ENCODE measurements around the gene NLE1.

Gene NLE1

GRCh38 chr17:35144840-35145239 is 2.7 kb upstream of the NLE1 start:
- H3K27ac ChIP-seq (ENCODE audit: low read length): no peak overlapping the region
- no peaks in the 10 kb centered on the region for H3K36me3 ChIP-seq (ENCODE audit: control insufficient read depth in 1 of 2, insufficient read depth in 2 of 2, low read length in 2 of 2)
- H3K27me3 ChIP-seq (ENCODE audit: low read depth, low read length): no peaks in the 10 kb centered on the region
- H3K4me3 ChIP-seq (ENCODE audit: low read depth in 1 of 2, low read length in 2 of 2): no peak overlapping the region
- H3K9me3 ChIP-seq (ENCODE audit: control insufficient read depth in 1 of 2, low read length in 2 of 2): no peaks in the 10 kb centered on the region
- H3K4me1 ChIP-seq (ENCODE audit: control insufficient read depth in 1 of 2, insufficient read depth in 2 of 2, low read length in 2 of 2): peaks cover 0 to 8% of the 10 kb centered on the region in 2 donors

GRCh38 chr17:35142467-35142796 is 329 bp upstream of the NLE1 start:
- H3K27ac ChIP-seq (ENCODE audit: low read length): no peak overlapping the region
- peaks cover 0 to 8% of the 10 kb centered on the region in 2 donors for H3K4me1 ChIP-seq (ENCODE audit: control insufficient read depth in 1 of 2, insufficient read depth in 2 of 2, low read length in 2 of 2)
- no peaks in the 10 kb centered on the region for H3K27me3 ChIP-seq (ENCODE audit: low read depth, low read length)
- H3K9me3 ChIP-seq (ENCODE audit: control insufficient read depth in 1 of 2, low read length in 2 of 2): no peaks in the 10 kb centered on the region
- peaks cover 6 to 16% of the 10 kb centered on the region in 2 donors for H3K36me3 ChIP-seq (ENCODE audit: control insufficient read depth in 1 of 2, insufficient read depth in 2 of 2, low read length in 2 of 2)
- H3K4me3 ChIP-seq (ENCODE audit: low read depth in 1 of 2, low read length in 2 of 2): peak overlapping the region; percentile 86 to 87

GRCh38 chr17:35138218-35138617 is 3.9 kb downstream of the NLE1 start:
- no peaks in the 10 kb centered on the region for H3K9me3 ChIP-seq (ENCODE audit: control insufficient read depth in 1 of 2, low read length in 2 of 2)
- H3K27ac ChIP-seq (ENCODE audit: low read length): no peak overlapping the region
- H3K27me3 ChIP-seq (ENCODE audit: low read depth, low read length): no peaks in the 10 kb centered on the region
- H3K36me3 ChIP-seq (ENCODE audit: control insufficient read depth in 1 of 2, insufficient read depth in 2 of 2, low read length in 2 of 2): peaks cover 43 to 56% of the 10 kb centered on the region in 2 donors
- H3K4me1 ChIP-seq (ENCODE audit: control insufficient read depth in 1 of 2, insufficient read depth in 2 of 2, low read length in 2 of 2): peaks cover 0 to 8% of the 10 kb centered on the region in 2 donors
- no peak overlapping the region for H3K4me3 ChIP-seq (ENCODE audit: low read depth in 1 of 2, low read length in 2 of 2)

GRCh38 chr17:35135322-35135721 is 6.8 kb downstream of the NLE1 start:
- no peaks in the 10 kb centered on the region for H3K27me3 ChIP-seq (ENCODE audit: low read depth, low read length)
- no peaks in the 10 kb centered on the region for H3K4me1 ChIP-seq (ENCODE audit: control insufficient read depth in 1 of 2, insufficient read depth in 2 of 2, low read length in 2 of 2)
- H3K4me3 ChIP-seq (ENCODE audit: low read depth in 1 of 2, low read length in 2 of 2): no peak overlapping the region
- no peaks in the 10 kb centered on the region for H3K9me3 ChIP-seq (ENCODE audit: control insufficient read depth in 1 of 2, low read length in 2 of 2)
- H3K36me3 ChIP-seq (ENCODE audit: control insufficient read depth in 1 of 2, insufficient read depth in 2 of 2, low read length in 2 of 2): peaks cover 61 to 80% of the 10 kb centered on the region in 2 donors
- H3K27ac ChIP-seq (ENCODE audit: low read length): no peak overlapping the region

- Histone ChIP-seq H3K27me3 (ENCODE audit: low read depth, low read length) (no peaks in the 10 kb centered on the region), H3K4me1 (ENCODE audit: control insufficient read depth in 1 of 2, insufficient read depth in 2 of 2, low read length in 2 of 2) (no peaks in the 10 kb centered on the region), H3K4me3 (ENCODE audit: low read depth in 1 of 2, low read length in 2 of 2) (no peak overlapping the region), H3K27ac (ENCODE audit: low read length) (no peak overlapping the region), H3K36me3 (ENCODE audit: control insufficient read depth in 1 of 2, insufficient read depth in 2 of 2, low read length in 2 of 2) (peaks cover 59 to 69% of the 10 kb centered on the region in 2 donors), H3K9me3 (ENCODE audit: control insufficient read depth in 1 of 2, low read length in 2 of 2) (no peaks in the 10 kb centered on the region)
These were observed 9.1 kb downstream of the NLE1 start for GRCh38 chr17:35132816-35133550.

GRCh38 chr17:35132099-35132498 is 10.0 kb downstream of the NLE1 start:
- Histone ChIP-seq H3K36me3 (ENCODE audit: control insufficient read depth in 1 of 2, insufficient read depth in 2 of 2, low read length in 2 of 2) (peaks cover 52 to 61% of the 10 kb centered on the region in 2 donors), H3K27me3 (ENCODE audit: low read depth, low read length) (no peaks in the 10 kb centered on the region), H3K4me3 (ENCODE audit: low read depth in 1 of 2, low read length in 2 of 2) (no peak overlapping the region), H3K4me1 (ENCODE audit: control insufficient read depth in 1 of 2, insufficient read depth in 2 of 2, low read length in 2 of 2) (no peaks in the 10 kb centered on the region), H3K9me3 (ENCODE audit: control insufficient read depth in 1 of 2, low read length in 2 of 2) (no peaks in the 10 kb centered on the region), H3K27ac (ENCODE audit: low read length) (no peak overlapping the region)

GRCh38 chr17:35130392-35130791 is 11.7 kb downstream of the NLE1 start:
- no peaks in the 10 kb centered on the region for H3K4me1 ChIP-seq (ENCODE audit: control insufficient read depth in 1 of 2, insufficient read depth in 2 of 2, low read length in 2 of 2)
- H3K9me3 ChIP-seq (ENCODE audit: control insufficient read depth in 1 of 2, low read length in 2 of 2): no peaks in the 10 kb centered on the region
- no peak overlapping the region for H3K27ac ChIP-seq (ENCODE audit: low read length)
- peaks cover 38 to 44% of the 10 kb centered on the region in 2 donors for H3K36me3 ChIP-seq (ENCODE audit: control insufficient read depth in 1 of 2, insufficient read depth in 2 of 2, low read length in 2 of 2)
- H3K4me3 ChIP-seq (ENCODE audit: low read depth in 1 of 2, low read length in 2 of 2): no peak overlapping the region
- H3K27me3 ChIP-seq (ENCODE audit: low read depth, low read length): no peaks in the 10 kb centered on the region

- H3K4me3 ChIP-seq (ENCODE audit: low read depth in 1 of 2, low read length in 2 of 2): no peak overlapping the region
These were observed 12.1 kb downstream of the NLE1 start for GRCh38 chr17:35129973-35130351.

GRCh38 chr17:35129154-35129972 is 12.7 kb downstream of the NLE1 start:
- H3K9me3 ChIP-seq (ENCODE audit: control insufficient read depth in 1 of 2, low read length in 2 of 2): no peaks in the 10 kb centered on the region
- no peaks in the 10 kb centered on the region for H3K4me1 ChIP-seq (ENCODE audit: control insufficient read depth in 1 of 2, insufficient read depth in 2 of 2, low read length in 2 of 2)
- no peaks in the 10 kb centered on the region for H3K27me3 ChIP-seq (ENCODE audit: low read depth, low read length)
- peaks cover 29 to 35% of the 10 kb centered on the region in 2 donors for H3K36me3 ChIP-seq (ENCODE audit: control insufficient read depth in 1 of 2, insufficient read depth in 2 of 2, low read length in 2 of 2)
- no peak overlapping the region for H3K27ac ChIP-seq (ENCODE audit: low read length)
- H3K4me3 ChIP-seq (ENCODE audit: low read depth in 1 of 2, low read length in 2 of 2): no peak overlapping the region

More at GRCh38 chr17:35129973-35130351, 12.1 kb downstream of the NLE1 start:
- Histone ChIP-seq H3K4me1 (ENCODE audit: control insufficient read depth in 1 of 2, insufficient read depth in 2 of 2, low read length in 2 of 2) (no peaks in the 10 kb centered on the region), H3K9me3 (ENCODE audit: control insufficient read depth in 1 of 2, low read length in 2 of 2) (no peaks in the 10 kb centered on the region), H3K36me3 (ENCODE audit: control insufficient read depth in 1 of 2, insufficient read depth in 2 of 2, low read length in 2 of 2) (peaks cover 33 to 39% of the 10 kb centered on the region in 2 donors), H3K27ac (ENCODE audit: low read length) (no peak overlapping the region), H3K27me3 (ENCODE audit: low read depth, low read length) (no peaks in the 10 kb centered on the region)

GRCh38 chr17:35127751-35128514 is 14.2 kb downstream of the NLE1 start:
- no peaks in the 10 kb centered on the region for H3K4me1 ChIP-seq (ENCODE audit: control insufficient read depth in 1 of 2, insufficient read depth in 2 of 2, low read length in 2 of 2)
- no peak overlapping the region for H3K4me3 ChIP-seq (ENCODE audit: low read depth in 1 of 2, low read length in 2 of 2)
- H3K9me3 ChIP-seq (ENCODE audit: control insufficient read depth in 1 of 2, low read length in 2 of 2): no peaks in the 10 kb centered on the region
- H3K36me3 ChIP-seq (ENCODE audit: control insufficient read depth in 1 of 2, insufficient read depth in 2 of 2, low read length in 2 of 2): peaks cover 16 to 21% of the 10 kb centered on the region in 2 donors
- no peak overlapping the region for H3K27ac ChIP-seq (ENCODE audit: low read length)
- H3K27me3 ChIP-seq (ENCODE audit: low read depth, low read length): no peaks in the 10 kb centered on the region

- Histone ChIP-seq H3K4me1 (ENCODE audit: control insufficient read depth in 1 of 2, insufficient read depth in 2 of 2, low read length in 2 of 2) (peaks cover 0 to 12% of the 10 kb centered on the region in 2 donors), H3K36me3 (ENCODE audit: control insufficient read depth in 1 of 2, insufficient read depth in 2 of 2, low read length in 2 of 2) (no peaks in the 10 kb centered on the region), H3K27me3 (ENCODE audit: low read depth, low read length) (no peaks in the 10 kb centered on the region), H3K27ac (ENCODE audit: low read length) (no peak within 1 kb of the TSS), H3K4me3 (ENCODE audit: low read depth in 1 of 2, low read length in 2 of 2) (no peak within 1 kb of the TSS), H3K9me3 (ENCODE audit: control insufficient read depth in 1 of 2, low read length in 2 of 2) (no peaks in the 10 kb centered on the region)
These were observed 20.8 kb downstream of the NLE1 start, which contains the start of gene FNDC8 for GRCh38 chr17:35121315-35121714. TSS of gene FNDC8 (plus strand) at chr17:35121615. CDS start at chr17:35121694, 79 bp downstream.
